ENCODE data around the gene GYS1.

GYS1 gene

GRCh38 chr19:48935864-48936263, 57.2 kb downstream of the GYS1 start:
- peaks cover 8% of the 10 kb centered on the region for H3K4me1 ChIP-seq (ENCODE audit: control insufficient read depth, insufficient read depth, low read depth, low read length)
- H3K4me2 ChIP-seq (ENCODE audit: low read length, poor library complexity, severe bottlenecking), result no peak overlapping the region
- no peak overlapping the region for H2AFZ ChIP-seq (ENCODE audit: low read depth, low read length)
- H3K4me3 ChIP-seq (ENCODE audit: insufficient read depth in 1 of 2, low read depth in 1 of 2, low read length in 2 of 2), result no peak overlapping the region
- no peak overlapping the region for H2BK15ac ChIP-seq (ENCODE audit: low read depth, poor library complexity, severe bottlenecking)
- no peaks in the 10 kb centered on the region for H3K36me3 ChIP-seq (ENCODE audit: control insufficient read depth in 1 of 2, insufficient read depth in 2 of 2, low read depth in 1 of 2, low read length in 2 of 2)
- H3K4ac ChIP-seq (ENCODE audit: low read depth in 1 of 2, low read length in 2 of 2), result no peak overlapping the region
- no peak overlapping the region for H3K14ac ChIP-seq (ENCODE audit: low read length in 2 of 2)
- H4K91ac ChIP-seq (ENCODE audit: low read length), result no peak overlapping the region
- 97% methylated on average over 25 of the region's 25 CpGs for WGBS
- H3K79me1 ChIP-seq (replicated peaks; ENCODE audit: low read length, poor library complexity, severe bottlenecking), result no peaks in the 10 kb centered on the region
- H3K9ac ChIP-seq (ENCODE audit: low read length), result no peak overlapping the region
- no peak overlapping the region for H2BK12ac ChIP-seq (ENCODE audit: low read length in 2 of 2)
- H3K9me3 ChIP-seq (ENCODE audit: control insufficient read depth, low read length), result peaks cover 1% of the 10 kb centered on the region
- no peak overlapping the region for H2BK5ac ChIP-seq (ENCODE audit: low read depth, low read length, poor library complexity, severe bottlenecking)
- no peak overlapping the region for H3K27ac ChIP-seq (ENCODE audit: low read length, poor library complexity, severe bottlenecking)
- H2AK5ac ChIP-seq (ENCODE audit: low read length, severe bottlenecking), result no peak overlapping the region
- H3K27me3 ChIP-seq (ENCODE audit: control insufficient read depth in 1 of 2, insufficient read depth in 1 of 2, low read length in 2 of 2), result peaks cover 0 to 9% of the 10 kb centered on the region in 2 experiments
- H4K8ac ChIP-seq (ENCODE audit: low read length), result no peak overlapping the region
- H2BK120ac ChIP-seq (ENCODE audit: low read depth, low read length), result no peak overlapping the region
- no peak overlapping the region for H3K23ac ChIP-seq (ENCODE audit: low read length in 2 of 2)
- DNase-seq, result no peak
- no peak overlapping the region for H3K18ac ChIP-seq (ENCODE audit: low read depth in 1 of 2, low read length in 2 of 2)

GRCh38 chr19:48934837-48935236, 58.3 kb downstream of the GYS1 start:
- Histone ChIP-seq H3K27ac (ENCODE audit: low read length, poor library complexity, severe bottlenecking) (no peak overlapping the region), H3K4me1 (ENCODE audit: control insufficient read depth, insufficient read depth, low read depth, low read length) (peaks cover 8% of the 10 kb centered on the region), H3K9me3 (ENCODE audit: control insufficient read depth, low read length) (no peaks in the 10 kb centered on the region), H3K9ac (ENCODE audit: low read length) (no peak overlapping the region), H4K8ac (ENCODE audit: low read length) (no peak overlapping the region), H2BK120ac (ENCODE audit: low read depth, low read length) (no peak overlapping the region), H2AK5ac (ENCODE audit: low read length, severe bottlenecking) (no peak overlapping the region), H3K36me3 (ENCODE audit: control insufficient read depth in 1 of 2, insufficient read depth in 2 of 2, low read depth in 1 of 2, low read length in 2 of 2) (no peaks in the 10 kb centered on the region), H3K23ac (ENCODE audit: low read length in 2 of 2) (no peak overlapping the region), H3K79me1 (replicated peaks; ENCODE audit: low read length, poor library complexity, severe bottlenecking) (no peaks in the 10 kb centered on the region), H3K4ac (ENCODE audit: low read depth in 1 of 2, low read length in 2 of 2) (no peak overlapping the region), H2BK15ac (ENCODE audit: low read depth, poor library complexity, severe bottlenecking) (no peak overlapping the region), H3K27me3 (ENCODE audit: control insufficient read depth in 1 of 2, insufficient read depth in 1 of 2, low read length in 2 of 2) (peaks cover 0 to 9% of the 10 kb centered on the region in 2 experiments), H3K4me2 (ENCODE audit: low read length, poor library complexity, severe bottlenecking) (no peak overlapping the region), H2BK12ac (ENCODE audit: low read length in 2 of 2) (no peak overlapping the region), H2BK5ac (ENCODE audit: low read depth, low read length, poor library complexity, severe bottlenecking) (no peak overlapping the region), H4K91ac (ENCODE audit: low read length) (peak overlapping the region; percentile 22), H3K14ac (ENCODE audit: low read length in 2 of 2) (no peak overlapping the region), H3K18ac (ENCODE audit: low read depth in 1 of 2, low read length in 2 of 2) (no peak overlapping the region), H3K4me3 (ENCODE audit: insufficient read depth in 1 of 2, low read depth in 1 of 2, low read length in 2 of 2) (no peak overlapping the region), H2AFZ (ENCODE audit: low read depth, low read length) (no peak overlapping the region)
- no peak for DNase-seq
- WGBS, result 71% methylated on average over 19 of the region's 19 CpGs

- no peak within 1 kb of the TSS for H2AK5ac ChIP-seq (ENCODE audit: low read length, severe bottlenecking)
- no peaks in the 10 kb centered on the region for H3K9me3 ChIP-seq (ENCODE audit: control insufficient read depth, low read length)
- peak within 1 kb of the TSS; percentile 90 for H2AFZ ChIP-seq (ENCODE audit: low read depth, low read length)
- H2BK120ac ChIP-seq (ENCODE audit: low read depth, low read length), result peak within 1 kb of the TSS; percentile 30
- peak within 1 kb of the TSS; percentile 52 for H2BK15ac ChIP-seq (ENCODE audit: low read depth, poor library complexity, severe bottlenecking)
- H2BK5ac ChIP-seq (ENCODE audit: low read depth, low read length, poor library complexity, severe bottlenecking), result no peak within 1 kb of the TSS
- 2% methylated on average over 35 of the region's 43 CpGs for WGBS
- H3K36me3 ChIP-seq (ENCODE audit: control insufficient read depth in 1 of 2, insufficient read depth in 2 of 2, low read depth in 1 of 2, low read length in 2 of 2), result no peaks in the 10 kb centered on the region
- H3K23ac ChIP-seq (ENCODE audit: low read length in 2 of 2), result no peak within 1 kb of the TSS
- H3K4ac ChIP-seq (ENCODE audit: low read depth in 1 of 2, low read length in 2 of 2), result no peak within 1 kb of the TSS
- H3K4me2 ChIP-seq (ENCODE audit: low read length, poor library complexity, severe bottlenecking), result peak within 1 kb of the TSS; percentile 82
- DNase-seq, result peak; percentile 72
- H3K27me3 ChIP-seq (ENCODE audit: control insufficient read depth in 1 of 2, insufficient read depth in 1 of 2, low read length in 2 of 2), result peaks cover 0 to 9% of the 10 kb centered on the region in 2 experiments
- H3K27ac ChIP-seq (ENCODE audit: low read length, poor library complexity, severe bottlenecking), result no peak within 1 kb of the TSS
- H2BK12ac ChIP-seq (ENCODE audit: low read length in 2 of 2), result no peak within 1 kb of the TSS
- H3K14ac ChIP-seq (ENCODE audit: low read length in 2 of 2), result peak within 1 kb of the TSS in 1 of 2 experiments; percentile 78
- H3K9ac ChIP-seq (ENCODE audit: low read length), result peak within 1 kb of the TSS; percentile 67
- no peaks in the 10 kb centered on the region for H3K79me1 ChIP-seq (replicated peaks; ENCODE audit: low read length, poor library complexity, severe bottlenecking)
- peak within 1 kb of the TSS in 1 of 2 experiments; percentile 46 for H3K18ac ChIP-seq (ENCODE audit: low read depth in 1 of 2, low read length in 2 of 2)
- peaks cover 8% of the 10 kb centered on the region for H3K4me1 ChIP-seq (ENCODE audit: control insufficient read depth, insufficient read depth, low read depth, low read length)
- H4K91ac ChIP-seq (ENCODE audit: low read length), result no peak within 1 kb of the TSS
- peak within 1 kb of the TSS; percentile 61 to 80 for H3K4me3 ChIP-seq (ENCODE audit: insufficient read depth in 1 of 2, low read depth in 1 of 2, low read length in 2 of 2)
- H4K8ac ChIP-seq (ENCODE audit: low read length), result peak within 1 kb of the TSS; percentile 24
These were observed 59.7 kb downstream of the GYS1 start, which contains the start of gene DHDH for GRCh38 chr19:48933382-48933932. Gene DHDH, plus strand, starts transcription at chr19:48933699. Its CDS starts 23 bp downstream, at chr19:48933722.

GRCh38 chr19:48928164-48929025, 64.7 kb downstream of the GYS1 start:
- DNase-seq, result no peak
- Histone ChIP-seq H3K4ac (ENCODE audit: low read depth in 1 of 2, low read length in 2 of 2) (no peak overlapping the region), H3K36me3 (ENCODE audit: control insufficient read depth in 1 of 2, insufficient read depth in 2 of 2, low read depth in 1 of 2, low read length in 2 of 2) (no peaks in the 10 kb centered on the region), H2BK12ac (ENCODE audit: low read length in 2 of 2) (no peak overlapping the region), H3K14ac (ENCODE audit: low read length in 2 of 2) (no peak overlapping the region), H2BK15ac (ENCODE audit: low read depth, poor library complexity, severe bottlenecking) (no peak overlapping the region), H3K79me1 (replicated peaks; ENCODE audit: low read length, poor library complexity, severe bottlenecking) (no peaks in the 10 kb centered on the region), H3K18ac (ENCODE audit: low read depth in 1 of 2, low read length in 2 of 2) (no peak overlapping the region), H2AFZ (ENCODE audit: low read depth, low read length) (no peak overlapping the region), H3K27ac (ENCODE audit: low read length, poor library complexity, severe bottlenecking) (no peak overlapping the region), H3K9ac (ENCODE audit: low read length) (no peak overlapping the region), H3K9me3 (ENCODE audit: control insufficient read depth, low read length) (no peaks in the 10 kb centered on the region), H3K4me2 (ENCODE audit: low read length, poor library complexity, severe bottlenecking) (no peak overlapping the region), H2BK5ac (ENCODE audit: low read depth, low read length, poor library complexity, severe bottlenecking) (no peak overlapping the region), H3K4me1 (ENCODE audit: control insufficient read depth, insufficient read depth, low read depth, low read length) (peaks cover 9% of the 10 kb centered on the region), H4K91ac (ENCODE audit: low read length) (no peak overlapping the region), H2AK5ac (ENCODE audit: low read length, severe bottlenecking) (no peak overlapping the region), H2BK120ac (ENCODE audit: low read depth, low read length) (no peak overlapping the region), H4K8ac (ENCODE audit: low read length) (no peak overlapping the region), H3K27me3 (ENCODE audit: control insufficient read depth in 1 of 2, insufficient read depth in 1 of 2, low read length in 2 of 2) (peaks cover 0 to 9% of the 10 kb centered on the region in 2 experiments), H3K4me3 (ENCODE audit: insufficient read depth in 1 of 2, low read depth in 1 of 2, low read length in 2 of 2) (no peak overlapping the region), H3K23ac (ENCODE audit: low read length in 2 of 2) (no peak overlapping the region)
- 94% methylated on average over 13 of the region's 15 CpGs for WGBS

All from mesenchymal stem cell (in vitro differentiated cells and primary cell).